ENCODE results near the gene CHTOP. TPM values are rescaled to one million over a fixed set of nuclear protein-coding genes. Genes with fewer than 3 reads are reported as not detected.

Gene CHTOP
- polyA plus RNA-seq, 1 donor from 2014 or later = 159 TPM

DNA sequence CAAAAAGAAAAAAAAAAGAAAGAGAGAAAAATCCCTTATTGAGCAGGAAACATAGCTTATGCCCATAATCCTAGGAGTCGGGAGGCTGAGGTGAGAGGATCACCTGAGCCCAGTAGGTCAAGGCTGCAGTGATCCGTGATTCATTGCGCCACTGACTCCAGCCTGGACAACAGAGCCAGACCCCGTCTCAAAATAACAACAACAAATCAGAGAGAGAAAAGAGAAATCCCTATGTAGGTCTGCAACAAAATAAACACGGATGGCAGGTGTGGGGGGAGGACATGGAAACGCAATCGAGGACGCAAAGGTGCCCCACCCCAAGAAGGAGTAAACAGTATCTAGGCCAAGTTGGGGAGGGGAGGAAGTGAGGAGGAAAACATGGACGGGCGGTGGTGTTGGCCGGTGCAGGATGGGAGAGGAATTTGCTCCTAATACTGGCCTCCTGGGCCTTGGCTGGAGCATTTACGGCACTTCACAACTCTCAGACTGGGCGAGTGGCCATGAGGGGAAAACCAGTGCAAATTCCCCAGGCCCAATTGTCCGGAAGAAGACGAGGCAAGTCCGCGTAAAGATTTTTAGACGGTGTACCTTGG, 609 bp upstream of the CHTOP start:
- Histone ChIP-seq H4K20me1 (ENCODE audit: insufficient read depth) (no peaks in the 10 kb centered on the region), H2AFZ (ENCODE audit: low read depth, low read length) (no peak overlapping the region), H3F3A (ENCODE audit: insufficient read depth, low read length, poor library complexity, severe bottlenecking) (no peaks in the 10 kb centered on the region), H3K27me3 (ENCODE audit: insufficient read depth, low read depth, low read length) (no peaks in the 10 kb centered on the region), H3K4me3 (ENCODE audit: low read length) (peak overlapping the region; percentile 79), H3K4me2 (ENCODE audit: low read length) (no peak overlapping the region), H3K79me2 (replicated peaks; ENCODE audit: insufficient read depth, low read length) (peaks cover 31% of the 10 kb centered on the region), H3K27ac (ENCODE audit: low read length) (no peak overlapping the region), H3K9me2 (ENCODE audit: insufficient read depth, low read length) (no peaks in the 10 kb centered on the region), H3K36me3 (ENCODE audit: insufficient read depth, low read length) (peaks cover 8% of the 10 kb centered on the region), H3K9me3 (ENCODE audit: low read length) (no peaks in the 10 kb centered on the region), H3K9ac (ENCODE audit: low read length) (no peak overlapping the region)
- TF ChIP-seq, protein P1, sequence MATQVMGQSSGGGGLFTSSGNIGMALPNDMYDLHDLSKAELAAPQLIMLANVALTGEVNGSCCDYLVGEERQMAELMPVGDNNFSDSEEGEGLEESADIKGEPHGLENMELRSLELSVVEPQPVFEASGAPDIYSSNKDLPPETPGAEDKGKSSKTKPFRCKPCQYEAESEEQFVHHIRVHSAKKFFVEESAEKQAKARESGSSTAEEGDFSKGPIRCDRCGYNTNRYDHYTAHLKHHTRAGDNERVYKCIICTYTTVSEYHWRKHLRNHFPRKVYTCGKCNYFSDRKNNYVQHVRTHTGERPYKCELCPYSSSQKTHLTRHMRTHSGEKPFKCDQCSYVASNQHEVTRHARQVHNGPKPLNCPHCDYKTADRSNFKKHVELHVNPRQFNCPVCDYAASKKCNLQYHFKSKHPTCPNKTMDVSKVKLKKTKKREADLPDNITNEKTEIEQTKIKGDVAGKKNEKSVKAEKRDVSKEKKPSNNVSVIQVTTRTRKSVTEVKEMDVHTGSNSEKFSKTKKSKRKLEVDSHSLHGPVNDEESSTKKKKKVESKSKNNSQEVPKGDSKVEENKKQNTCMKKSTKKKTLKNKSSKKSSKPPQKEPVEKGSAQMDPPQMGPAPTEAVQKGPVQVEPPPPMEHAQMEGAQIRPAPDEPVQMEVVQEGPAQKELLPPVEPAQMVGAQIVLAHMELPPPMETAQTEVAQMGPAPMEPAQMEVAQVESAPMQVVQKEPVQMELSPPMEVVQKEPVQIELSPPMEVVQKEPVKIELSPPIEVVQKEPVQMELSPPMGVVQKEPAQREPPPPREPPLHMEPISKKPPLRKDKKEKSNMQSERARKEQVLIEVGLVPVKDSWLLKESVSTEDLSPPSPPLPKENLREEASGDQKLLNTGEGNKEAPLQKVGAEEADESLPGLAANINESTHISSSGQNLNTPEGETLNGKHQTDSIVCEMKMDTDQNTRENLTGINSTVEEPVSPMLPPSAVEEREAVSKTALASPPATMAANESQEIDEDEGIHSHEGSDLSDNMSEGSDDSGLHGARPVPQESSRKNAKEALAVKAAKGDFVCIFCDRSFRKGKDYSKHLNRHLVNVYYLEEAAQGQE (IDR thresholded peaks at IDR 0.05; ENCODE audit: borderline replicate concordance) = no peak
- TF ChIP-seq RAD21 (conservative IDR thresholded peaks at IDR 0.05) (no peak), TAF1 (IDR thresholded peaks at IDR 0.05; ENCODE audit: low read depth) (no peak), MXI1 (conservative IDR thresholded peaks at IDR 0.05; ENCODE audit: poor library complexity, severe bottlenecking) (no peak), EP300 (conservative IDR thresholded peaks at IDR 0.05; ENCODE audit: poor library complexity, severe bottlenecking) (no peak), EZH2 (IDR thresholded peaks at IDR 0.05; ENCODE audit: borderline replicate concordance, insufficient read depth, low read length, poor library complexity, severe bottlenecking) (no peak), SMC3 (conservative IDR thresholded peaks at IDR 0.05; ENCODE audit: poor library complexity) (no peak), POLR2AphosphoS5 (IDR thresholded peaks at IDR 0.05) (no peak)
- TF ChIP-seq, protein P2, sequence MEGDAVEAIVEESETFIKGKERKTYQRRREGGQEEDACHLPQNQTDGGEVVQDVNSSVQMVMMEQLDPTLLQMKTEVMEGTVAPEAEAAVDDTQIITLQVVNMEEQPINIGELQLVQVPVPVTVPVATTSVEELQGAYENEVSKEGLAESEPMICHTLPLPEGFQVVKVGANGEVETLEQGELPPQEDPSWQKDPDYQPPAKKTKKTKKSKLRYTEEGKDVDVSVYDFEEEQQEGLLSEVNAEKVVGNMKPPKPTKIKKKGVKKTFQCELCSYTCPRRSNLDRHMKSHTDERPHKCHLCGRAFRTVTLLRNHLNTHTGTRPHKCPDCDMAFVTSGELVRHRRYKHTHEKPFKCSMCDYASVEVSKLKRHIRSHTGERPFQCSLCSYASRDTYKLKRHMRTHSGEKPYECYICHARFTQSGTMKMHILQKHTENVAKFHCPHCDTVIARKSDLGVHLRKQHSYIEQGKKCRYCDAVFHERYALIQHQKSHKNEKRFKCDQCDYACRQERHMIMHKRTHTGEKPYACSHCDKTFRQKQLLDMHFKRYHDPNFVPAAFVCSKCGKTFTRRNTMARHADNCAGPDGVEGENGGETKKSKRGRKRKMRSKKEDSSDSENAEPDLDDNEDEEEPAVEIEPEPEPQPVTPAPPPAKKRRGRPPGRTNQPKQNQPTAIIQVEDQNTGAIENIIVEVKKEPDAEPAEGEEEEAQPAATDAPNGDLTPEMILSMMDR (IDR thresholded peaks at IDR 0.05; ENCODE audit: poor library complexity, severe bottlenecking) = no peak

DNA sequence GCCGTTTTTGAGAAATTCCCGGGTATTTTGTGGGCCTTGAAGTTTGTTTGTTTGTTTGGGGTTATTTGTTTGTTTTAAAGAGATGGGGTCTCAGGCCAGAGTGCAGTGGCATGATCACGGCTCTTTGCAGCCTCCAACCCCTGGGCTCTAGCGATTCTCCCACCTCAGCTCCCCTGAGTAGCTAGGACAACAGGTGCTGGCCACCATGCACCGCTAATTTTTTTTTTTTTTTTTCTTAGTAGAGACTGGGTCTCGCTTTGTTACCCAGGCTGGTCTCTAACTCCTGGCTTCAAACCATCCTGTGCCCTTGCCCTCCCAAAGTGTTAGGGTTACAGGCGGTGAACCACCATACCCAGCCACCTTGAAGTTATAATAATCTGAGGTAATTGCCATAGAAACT, 2.0 kb downstream of the CHTOP start:
- peak overlapping the region; percentile 79 for H3K4me3 ChIP-seq (ENCODE audit: low read length)

More for the DNA sequence above, 2.0 kb downstream of the CHTOP start:
- TF ChIP-seq EP300 (conservative IDR thresholded peaks at IDR 0.05; ENCODE audit: poor library complexity, severe bottlenecking) = no peak
- no peak for TF ChIP-seq POLR2AphosphoS5 (IDR thresholded peaks at IDR 0.05)
- no peak for TF ChIP-seq SMC3 (conservative IDR thresholded peaks at IDR 0.05; ENCODE audit: poor library complexity)
- no peak for TF ChIP-seq MXI1 (conservative IDR thresholded peaks at IDR 0.05; ENCODE audit: poor library complexity, severe bottlenecking)
- no peak for TF ChIP-seq TAF1 (IDR thresholded peaks at IDR 0.05; ENCODE audit: low read depth)
- TF ChIP-seq, protein P1 (IDR thresholded peaks at IDR 0.05; ENCODE audit: borderline replicate concordance) = no peak
- TF ChIP-seq, protein P2 (IDR thresholded peaks at IDR 0.05; ENCODE audit: poor library complexity, severe bottlenecking) = no peak
- no peak for TF ChIP-seq EZH2 (IDR thresholded peaks at IDR 0.05; ENCODE audit: borderline replicate concordance, insufficient read depth, low read length, poor library complexity, severe bottlenecking)
- no peak for TF ChIP-seq RAD21 (conservative IDR thresholded peaks at IDR 0.05)
- H3F3A ChIP-seq (ENCODE audit: insufficient read depth, low read length, poor library complexity, severe bottlenecking) = no peaks in the 10 kb centered on the region
- H3K36me3 ChIP-seq (ENCODE audit: insufficient read depth, low read length) = peaks cover 9% of the 10 kb centered on the region
- peaks cover 36% of the 10 kb centered on the region for H3K79me2 ChIP-seq (replicated peaks; ENCODE audit: insufficient read depth, low read length)
- no peaks in the 10 kb centered on the region for H4K20me1 ChIP-seq (ENCODE audit: insufficient read depth)
- no peak overlapping the region for H3K9ac ChIP-seq (ENCODE audit: low read length)
- no peaks in the 10 kb centered on the region for H3K9me3 ChIP-seq (ENCODE audit: low read length)
- no peaks in the 10 kb centered on the region for H3K27me3 ChIP-seq (ENCODE audit: insufficient read depth, low read depth, low read length)
- H2AFZ ChIP-seq (ENCODE audit: low read depth, low read length) = no peak overlapping the region
- H3K9me2 ChIP-seq (ENCODE audit: insufficient read depth, low read length) = no peaks in the 10 kb centered on the region
- H3K4me2 ChIP-seq (ENCODE audit: low read length) = no peak overlapping the region
- no peak overlapping the region for H3K27ac ChIP-seq (ENCODE audit: low read length)
